Esophagus squamous epithelium (tissue), 5 donors: ENCODE results near the gene GABRB2. TPM values are rescaled to one million over a fixed set of nuclear protein-coding genes. Genes with fewer than 3 reads are reported as not detected.

Source experiments
- DNase-seq: peaks from one replicate; lab custom pipeline; 2025; lab: John Stamatoyannopoulos, UW
- H3K27ac ChIP-seq, 4 donors: fragments of 200-600 bp; sonication (generic); one replicate each; pipeline ENCODE4 v1.5.1; 2016 to 2019; ENCODE audit warnings: mild to moderate bottlenecking in 1 of 4
- H3K27me3 ChIP-seq, 4 donors: fragments of 200-600 bp; sonication (generic); 1 replicate in 3 of 4; 2 replicates in 1 of 4; pipeline versions ENCODE4 v1.5.1 to v1.6.0; 2017 to 2021; ENCODE audit warnings: antibody characterized with exemption in 1 of 4
- H3K36me3 ChIP-seq, 3 donors: fragments of 200-600 bp; sonication (generic); one replicate each; pipeline ENCODE4 v1.5.1; 2016 to 2019
- H3K4me1 ChIP-seq, 3 donors: fragments of 200-600 bp; sonication (generic); one replicate each; pipeline ENCODE4 v1.5.1; 2017 to 2019
- H3K4me3 ChIP-seq, 4 donors: fragments of 200-600 bp; sonication (generic); 1 replicate in 3 of 4; 2 replicates in 1 of 4; pipeline ENCODE4 v1.5.1; 2016 to 2019; ENCODE audit warnings: mild to moderate bottlenecking in 2 of 4, moderate library complexity in 1 of 4
- H3K9me3 ChIP-seq, 3 donors: fragments of 200-600 bp; sonication (generic); one replicate each; pipeline ENCODE4 v1.5.1; 2016 to 2019
- POLR2A ChIP-seq, 4 donors: fragments of 450-650 bp; IDR thresholded peaks; one replicate each; pipeline ENCODE4 v1.6.1; 2017; ENCODE audit warnings: antibody characterized with exemption in 4 of 4, mild to moderate bottlenecking in 4 of 4, moderate library complexity in 3 of 4
- WGBS, 2 donors: methylation state at CpG; one replicate each; pipeline ENCODE4 v1.1.5; 2018; 5-methylcytosine and 5-hydroxymethylcytosine counted together
- intact Hi-C: fragments of 100-400 bp; cut with DNase I; formaldehyde crosslinking; loops from one replicate; pipeline ENCODE4 v1.15.0; 2022
- total RNA-seq, 4 donors: library from RNA; depleted of rRNA; stranded (reverse); fragments of >200 nt; gene quantifications; one replicate each; pipeline ENCODE4 v1.1.0, GENCODE V29; 2016
- TF ChIP-seq, protein P1 (sequence below), 6 experiments: fragments of 450-650 bp in 4 of 6; fragments of 200-600 bp in 2 of 6; sonication (generic) in 2 of 6; IDR thresholded peaks; one replicate each; pipeline ENCODE4 v1.5.1; 2016 to 2019; ENCODE audit warnings: antibody characterized with exemption in 6 of 6, mild to moderate bottlenecking in 4 of 6, moderate library complexity in 4 of 6
- donor health status: DM: yes; HTN: yes; CAD: no.

GABRB2 gene
- total RNA-seq, 4 donors from 2014 or later: 0.19 to 0.47 TPM; not detected in 2

GRCh38 chr5:161481922-161482321 lies 64.6 kb downstream of the GABRB2 start:
- no peak for DNase-seq
- no peak overlapping the region for H3K4me3 ChIP-seq
- TF ChIP-seq, protein P1, sequence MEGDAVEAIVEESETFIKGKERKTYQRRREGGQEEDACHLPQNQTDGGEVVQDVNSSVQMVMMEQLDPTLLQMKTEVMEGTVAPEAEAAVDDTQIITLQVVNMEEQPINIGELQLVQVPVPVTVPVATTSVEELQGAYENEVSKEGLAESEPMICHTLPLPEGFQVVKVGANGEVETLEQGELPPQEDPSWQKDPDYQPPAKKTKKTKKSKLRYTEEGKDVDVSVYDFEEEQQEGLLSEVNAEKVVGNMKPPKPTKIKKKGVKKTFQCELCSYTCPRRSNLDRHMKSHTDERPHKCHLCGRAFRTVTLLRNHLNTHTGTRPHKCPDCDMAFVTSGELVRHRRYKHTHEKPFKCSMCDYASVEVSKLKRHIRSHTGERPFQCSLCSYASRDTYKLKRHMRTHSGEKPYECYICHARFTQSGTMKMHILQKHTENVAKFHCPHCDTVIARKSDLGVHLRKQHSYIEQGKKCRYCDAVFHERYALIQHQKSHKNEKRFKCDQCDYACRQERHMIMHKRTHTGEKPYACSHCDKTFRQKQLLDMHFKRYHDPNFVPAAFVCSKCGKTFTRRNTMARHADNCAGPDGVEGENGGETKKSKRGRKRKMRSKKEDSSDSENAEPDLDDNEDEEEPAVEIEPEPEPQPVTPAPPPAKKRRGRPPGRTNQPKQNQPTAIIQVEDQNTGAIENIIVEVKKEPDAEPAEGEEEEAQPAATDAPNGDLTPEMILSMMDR (IDR thresholded peaks at IDR 0.05): no peak
- TF ChIP-seq POLR2A (IDR thresholded peaks at IDR 0.05): no peak
- no peak overlapping the region for H3K27ac ChIP-seq
- 61 to 69% methylated on average over 3 of the region's 3 CpGs for WGBS, 2 donors
- H3K4me1 ChIP-seq: no peaks in the 10 kb centered on the region
- intact Hi-C loops: no loop called here
- H3K9me3 ChIP-seq: no peaks in the 10 kb centered on the region
- no peaks in the 10 kb centered on the region for H3K27me3 ChIP-seq
- H3K36me3 ChIP-seq: no peaks in the 10 kb centered on the region

DNA sequence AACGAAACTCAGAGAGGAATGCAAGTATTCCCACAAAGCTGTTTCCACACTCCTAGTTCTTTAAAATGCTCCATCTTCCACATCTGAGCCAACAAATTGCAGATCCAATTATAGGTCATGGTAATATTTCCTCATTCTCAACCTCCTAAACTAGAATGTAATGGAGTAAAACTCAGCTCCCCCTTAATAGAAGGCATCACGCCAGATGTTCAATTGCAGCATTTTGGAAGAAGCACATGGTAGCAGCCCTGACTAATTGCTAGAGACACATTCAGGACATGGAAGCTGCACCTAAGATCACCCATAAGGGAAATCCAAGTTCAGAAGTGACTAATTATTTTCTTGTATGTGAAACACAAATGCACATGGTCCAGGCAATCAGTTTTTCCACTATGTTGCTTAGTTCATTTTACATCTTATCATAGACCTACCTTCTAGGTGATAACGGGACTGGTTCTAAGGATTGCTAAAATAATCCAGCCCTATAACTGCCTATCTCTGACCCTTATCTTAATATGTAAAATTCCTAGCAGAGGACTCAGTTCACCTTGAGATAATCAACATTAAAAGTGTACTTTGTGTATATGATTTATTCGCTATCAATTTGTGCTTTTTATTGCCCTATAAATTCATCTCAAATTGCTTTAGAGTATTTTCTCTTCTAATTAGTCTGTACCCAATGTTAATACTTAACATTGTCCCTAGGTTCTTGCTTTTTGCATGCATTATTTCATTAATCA lies 75.1 kb downstream of the GABRB2 start:
- no peak overlapping the region for H3K27ac ChIP-seq
- no peak for DNase-seq
- WGBS, 2 donors: 64 to 76% methylated on average over 4 of the region's 4 CpGs
- intact Hi-C loops: no loop called here
- H3K4me3 ChIP-seq: no peak overlapping the region
- TF ChIP-seq, protein P1 (IDR thresholded peaks at IDR 0.05): no peak
- TF ChIP-seq POLR2A (IDR thresholded peaks at IDR 0.05): no peak
- H3K27me3 ChIP-seq: no peaks in the 10 kb centered on the region
- H3K9me3 ChIP-seq: no peaks in the 10 kb centered on the region
- no peaks in the 10 kb centered on the region for H3K36me3 ChIP-seq
- no peaks in the 10 kb centered on the region for H3K4me1 ChIP-seq

GRCh38 chr5:161467703-161468102 lies 78.8 kb downstream of the GABRB2 start:
- H3K36me3 ChIP-seq: no peaks in the 10 kb centered on the region
- DNase-seq: no peak
- no peaks in the 10 kb centered on the region for H3K9me3 ChIP-seq
- TF ChIP-seq, protein P1 (IDR thresholded peaks at IDR 0.05): no peak
- WGBS, 2 donors: 65 to 96% methylated on average over 1 of the region's 1 CpG
- H3K27ac ChIP-seq: no peak overlapping the region
- H3K4me3 ChIP-seq: no peak overlapping the region
- no peaks in the 10 kb centered on the region for H3K27me3 ChIP-seq
- intact Hi-C loops: no loop called here
- H3K4me1 ChIP-seq: no peaks in the 10 kb centered on the region

- no peak for DNase-seq
These were observed 85.8 kb downstream of the GABRB2 start for GRCh38 chr5:161460741-161461140.

GRCh38 chr5:161446655-161447054 lies 99.9 kb downstream of the GABRB2 start:
- H3K36me3 ChIP-seq: no peaks in the 10 kb centered on the region
- no peaks in the 10 kb centered on the region for H3K27me3 ChIP-seq
- DNase-seq: no peak
- intact Hi-C loops: no loop called here
- H3K4me3 ChIP-seq: no peak overlapping the region
- H3K4me1 ChIP-seq: no peaks in the 10 kb centered on the region
- no peaks in the 10 kb centered on the region for H3K9me3 ChIP-seq
- no peak overlapping the region for H3K27ac ChIP-seq
- TF ChIP-seq, protein P1 (IDR thresholded peaks at IDR 0.05): no peak
- TF ChIP-seq POLR2A (IDR thresholded peaks at IDR 0.05): no peak
- 81 to 90% methylated on average over 1 of the region's 1 CpG for WGBS, 2 donors

More at GRCh38 chr5:161460741-161461140, 85.8 kb downstream of the GABRB2 start:
- intact Hi-C loops: no loop called here
- Histone ChIP-seq H3K4me3 (no peak overlapping the region), H3K36me3 (no peaks in the 10 kb centered on the region), H3K4me1 (no peaks in the 10 kb centered on the region), H3K27ac (no peak overlapping the region), H3K9me3 (no peaks in the 10 kb centered on the region), H3K27me3 (no peaks in the 10 kb centered on the region)
- TF ChIP-seq, protein P1 (IDR thresholded peaks at IDR 0.05): no peak
- TF ChIP-seq POLR2A (IDR thresholded peaks at IDR 0.05): no peak
- 55 to 67% methylated on average over 1 of the region's 1 CpG for WGBS, 2 donors
